Stimulated activated CD4-positive, alpha-beta T cell treated with anti-CD3 and anti-CD28 coated beads, Interleukin-1b, Interleukin-23, amount 100 ng/mL, for 24 hours (primary cell): ENCODE measurements around the gene RPN1.

Source experiments
- DNase-seq, 4 experiments: peaks; one replicate each; pipeline ENCODE4 v3.0.0-alpha.2; 2020; ENCODE audit warnings: low read depth in 4 of 4, low spot score in 1 of 4

Gene RPN1

DNA sequence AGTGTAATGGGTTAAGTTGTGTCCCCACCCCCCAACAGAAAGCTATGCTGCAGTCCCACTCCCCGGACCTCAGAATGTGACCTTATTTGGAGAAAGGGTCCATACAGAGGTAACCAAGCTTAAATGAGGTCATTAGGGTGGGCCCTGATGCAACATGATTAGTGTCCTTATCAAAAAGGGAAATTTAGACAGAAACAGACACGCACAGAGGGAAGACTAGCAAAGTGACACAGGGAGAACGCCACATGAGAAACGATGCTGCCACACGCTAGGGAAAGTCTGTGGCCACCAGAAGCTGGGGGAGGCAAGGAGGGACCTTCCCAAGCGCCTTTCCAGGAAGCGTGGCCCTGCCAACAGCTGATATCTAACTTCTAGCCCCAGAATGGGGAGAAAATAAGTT is 65.4 kb downstream of the RPN1 start:
- no peak for DNase-seq

DNA sequence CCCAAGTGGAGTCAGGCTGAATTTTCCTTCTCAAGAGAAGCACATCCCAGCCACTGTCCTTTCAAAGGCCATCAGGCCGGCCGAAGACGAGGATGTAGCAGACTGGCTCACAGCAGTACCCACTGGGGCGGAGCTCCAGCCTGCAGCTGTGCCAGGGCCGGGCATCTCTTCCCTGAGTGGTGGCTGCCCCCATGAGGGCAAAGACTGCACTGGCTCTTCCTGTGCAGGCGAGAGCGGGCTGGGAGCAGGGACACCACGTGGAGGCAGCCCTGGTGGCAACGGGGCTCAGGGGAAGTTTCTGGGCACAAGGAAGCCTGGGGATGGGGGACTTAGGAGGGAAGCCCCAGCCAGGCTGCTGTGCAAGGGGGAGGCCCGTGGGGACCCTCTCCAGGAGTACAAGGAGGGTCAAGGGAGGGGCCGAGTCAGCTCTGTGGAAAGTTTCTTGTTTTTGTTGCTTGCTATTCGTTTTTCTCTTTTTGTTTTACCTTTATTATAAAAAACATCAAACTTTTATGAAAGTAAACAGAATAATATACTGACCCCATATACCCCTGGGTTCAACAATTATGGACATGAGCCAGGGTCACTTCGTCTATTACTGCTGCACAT is 66.1 kb downstream of the RPN1 start:
- DNase-seq, result peak in 2 of 4 experiments; percentile 29 to 44

- DNase-seq, result no peak
Measured at GRCh38 chr3:128581566-128581965, 69.1 kb downstream of the RPN1 start.

DNA sequence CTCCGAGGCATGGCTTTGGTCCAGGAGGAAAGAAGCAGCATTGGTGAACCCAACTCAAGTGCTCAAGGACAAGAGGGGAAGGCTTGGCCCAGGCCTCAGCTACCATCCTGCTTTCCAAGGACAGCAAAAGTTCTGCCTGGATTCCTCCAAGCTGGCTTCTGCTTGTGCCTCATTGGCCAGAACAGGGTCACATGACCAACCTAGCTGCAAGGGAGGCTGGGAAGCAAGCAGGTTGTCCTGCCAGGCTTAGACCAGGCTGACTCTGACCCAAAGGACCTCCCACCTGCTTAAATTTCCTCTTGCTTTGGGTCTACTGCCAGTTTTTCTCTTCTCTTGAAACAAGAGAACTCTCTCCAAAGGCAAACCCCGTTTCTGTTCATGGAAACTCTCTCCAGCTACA is 70.7 kb downstream of the RPN1 start:
- no peak for DNase-seq

DNA sequence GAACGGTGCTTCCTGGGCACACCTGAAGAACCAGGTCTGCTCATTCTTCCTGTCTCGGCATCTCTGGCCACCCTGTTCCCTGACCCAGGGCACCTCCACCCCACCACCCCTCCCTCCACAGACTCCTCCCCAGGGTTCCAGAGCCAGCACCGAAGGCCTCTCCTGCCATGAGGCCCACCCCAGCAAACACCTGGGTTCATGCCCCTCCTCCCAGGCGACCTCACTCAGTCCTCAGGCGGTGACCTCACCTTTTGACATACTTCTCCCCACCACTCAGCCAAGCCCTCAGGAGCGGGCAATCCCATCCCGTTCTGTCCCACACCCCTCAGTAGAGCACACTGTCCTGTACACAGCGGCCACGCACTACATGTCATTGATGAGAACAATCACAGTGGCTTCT is 72.3 kb downstream of the RPN1 start:
- DNase-seq, result no peak

GRCh38 chr3:128577711-128578110 is 72.9 kb downstream of the RPN1 start:
- no peak for DNase-seq

- DNase-seq, result no peak
Measured at GRCh38 chr3:128576290-128576689, 74.3 kb downstream of the RPN1 start.

DNA sequence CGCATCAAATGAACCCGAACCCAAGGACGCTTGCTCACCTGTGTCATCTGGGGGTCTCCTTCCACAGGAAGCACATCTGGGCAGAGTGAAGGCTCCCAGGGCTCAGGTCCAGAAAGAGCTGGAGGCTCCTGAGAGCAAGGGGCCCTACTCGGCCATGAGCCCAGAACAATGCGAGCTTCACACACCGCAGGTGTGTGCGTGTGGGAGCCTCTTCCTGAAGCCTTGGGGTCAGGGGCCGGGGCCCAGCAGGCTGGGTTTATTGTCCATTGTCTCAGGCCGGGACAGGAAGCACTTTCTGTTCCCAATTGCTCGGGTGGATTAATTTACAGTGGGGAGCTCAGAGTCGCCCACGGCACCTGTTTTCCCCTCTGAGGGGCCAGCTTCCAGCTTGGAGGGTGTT is 74.8 kb downstream of the RPN1 start:
- no peak for DNase-seq

DNA sequence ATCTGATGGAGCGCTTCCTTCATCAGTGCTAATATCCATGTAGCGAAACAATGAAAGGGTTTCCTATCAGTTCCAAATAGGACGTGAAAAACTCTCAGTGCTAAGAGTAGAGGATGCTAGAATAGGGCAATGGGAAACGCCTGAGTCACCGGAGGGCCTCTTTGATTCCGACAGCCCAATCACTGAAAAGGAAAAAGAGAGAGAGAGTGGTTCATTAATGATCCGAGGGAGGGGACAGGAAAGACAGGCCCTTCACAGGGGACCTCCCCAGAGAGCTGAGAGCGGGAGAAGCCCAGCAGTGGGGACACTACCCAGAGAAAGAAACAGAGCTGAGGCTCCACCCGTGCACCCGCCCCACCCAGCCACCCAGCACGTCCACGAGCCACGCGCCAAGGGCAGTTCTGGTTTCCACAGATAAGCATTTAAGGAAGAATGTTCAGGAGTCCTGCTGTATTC is 76.9 kb downstream of the RPN1 start:
- DNase-seq, result no peak

- DNase-seq, result no peak
Measured at GRCh38 chr3:128573160-128573559, 77.5 kb downstream of the RPN1 start.

- peak in 1 of 4 experiments; percentile 48 for DNase-seq
Measured at GRCh38 chr3:128572644-128573105, 77.9 kb downstream of the RPN1 start.

DNA sequence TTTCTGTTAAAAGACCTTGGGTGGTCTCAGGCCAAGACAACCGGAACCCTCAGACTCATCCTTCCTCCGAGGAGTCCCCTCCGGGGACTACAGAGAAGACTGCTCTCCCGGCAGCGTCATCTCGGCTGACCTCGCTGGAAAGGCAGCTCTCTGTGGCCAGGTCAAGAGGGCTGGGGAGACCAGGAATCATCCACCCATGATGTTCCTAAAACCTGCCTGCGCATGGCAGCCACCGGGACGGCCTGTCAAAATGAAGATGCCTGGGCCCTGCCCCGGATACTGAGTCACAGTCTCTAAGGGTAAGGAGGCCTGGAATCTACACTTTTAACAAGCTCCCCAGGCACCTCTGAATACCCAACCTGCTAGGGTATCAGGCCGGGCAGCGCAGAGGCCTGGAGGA is 78.6 kb downstream of the RPN1 start:
- no peak for DNase-seq
